HG03432 (cell line): ENCODE results near the gene THAP11.

Experiments used
- ATAC-seq: cut with Tn5 transposase; IDR thresholded peaks from one replicate; pipeline ENCODE4 v1.9.1; 2021; ENCODE audit warnings: mild to moderate bottlenecking, moderate library complexity; ENCODE audit not compliant: unreplicated experiment

Gene THAP11

GRCh38 chr16:67841816-67842508 is at the start of gene THAP11:
THAP11 (plus strand) TSS chr16:67842320; CDS start chr16:67842555, 235 bp downstream.
- ATAC-seq = peak; percentile 49

DNA sequence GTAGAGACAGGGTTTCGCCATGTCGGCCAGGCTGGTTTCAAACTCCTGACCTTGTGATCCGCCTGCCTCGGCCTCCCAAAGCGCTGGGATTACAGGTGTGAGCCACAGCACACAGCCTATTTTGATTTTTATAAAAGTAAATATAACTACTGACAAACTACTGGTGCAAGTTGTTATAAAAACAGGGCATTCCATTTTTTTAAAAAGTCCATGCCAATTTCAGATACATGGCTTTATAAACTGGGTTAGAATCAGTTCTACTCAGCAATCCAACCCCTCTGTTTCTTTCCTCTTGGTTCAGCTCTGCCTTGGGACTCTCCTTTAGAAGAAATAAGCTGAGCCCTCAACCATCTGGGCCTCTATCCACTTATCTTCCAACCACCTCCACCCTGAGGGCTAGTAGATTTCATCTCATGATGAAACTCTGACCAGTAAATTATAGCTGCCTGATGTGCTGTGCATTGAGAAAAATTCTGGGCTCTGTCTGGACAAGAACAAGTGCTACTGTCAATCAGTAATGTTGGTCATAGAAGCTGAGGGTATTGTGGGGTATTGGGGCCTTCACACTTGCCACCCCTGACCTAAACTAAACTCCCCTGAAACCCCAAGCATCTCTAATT is 45.9 kb upstream of the THAP11 start:
- ATAC-seq = no peak

GRCh38 chr16:67800338-67800926 is 41.7 kb upstream of the THAP11 start:
- ATAC-seq = no peak

DNA sequence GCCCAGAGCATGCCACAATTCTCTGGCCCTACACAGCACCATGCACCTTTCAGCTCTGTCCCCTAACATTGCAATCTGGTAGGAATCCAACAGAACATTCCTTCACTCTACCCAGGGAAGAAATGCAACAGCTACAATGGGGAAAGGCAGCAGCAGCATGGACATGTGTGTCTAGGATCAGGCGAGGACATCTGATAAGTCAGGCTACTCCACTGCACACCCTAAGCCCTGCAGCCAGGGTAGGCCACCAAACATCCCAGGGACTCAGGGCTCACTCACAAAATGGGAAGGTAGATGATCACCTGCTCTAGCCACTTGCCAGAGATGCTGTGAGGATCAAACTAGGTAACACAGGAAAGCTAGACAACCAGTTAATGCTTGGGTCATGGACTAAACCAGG is 40.9 kb upstream of the THAP11 start:
- ATAC-seq = no peak

- no peak for ATAC-seq
Measured at GRCh38 chr16:67801883-67802282, 40.2 kb upstream of the THAP11 start.

- no peak for ATAC-seq
Measured at GRCh38 chr16:67803894-67804293, 38.2 kb upstream of the THAP11 start.

- no peak for ATAC-seq
Measured at GRCh38 chr16:67804853-67805542, 37.1 kb upstream of the THAP11 start.

DNA sequence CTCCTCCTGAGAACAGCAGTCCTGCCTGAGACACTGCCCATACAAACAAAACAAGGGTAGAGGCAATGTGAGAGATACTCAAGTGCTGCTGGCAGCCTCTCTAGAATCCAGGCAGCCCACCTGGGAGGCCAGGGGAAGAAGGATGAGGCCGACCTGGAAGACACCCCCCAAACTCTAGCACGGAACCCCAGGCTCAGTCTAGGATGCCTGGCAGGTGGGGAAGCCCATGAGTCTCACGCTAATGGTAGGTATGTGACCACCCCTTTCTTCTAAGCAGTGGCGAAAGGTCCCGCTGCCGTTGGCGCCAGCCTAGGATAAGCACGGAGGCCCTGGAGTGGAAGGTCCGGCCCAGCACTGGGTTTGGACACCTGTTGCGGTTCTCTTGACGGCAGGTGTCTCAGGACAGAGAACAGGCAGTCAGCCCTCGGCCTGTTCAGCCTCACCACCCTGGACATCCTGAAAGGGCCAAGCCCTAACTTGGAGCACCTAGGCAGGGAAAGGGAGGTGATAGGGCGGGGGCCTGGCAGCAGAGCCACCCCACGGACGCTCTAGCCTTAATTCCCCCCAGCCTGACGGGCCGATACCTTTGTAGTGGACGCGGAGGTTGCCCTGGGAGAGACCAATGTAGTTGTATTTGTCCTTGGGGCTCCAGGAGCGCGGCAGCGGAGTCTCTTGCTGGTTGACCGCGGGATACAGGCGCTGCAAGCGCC is 36.2 kb upstream of the THAP11 start:
- ATAC-seq = no peak

DNA sequence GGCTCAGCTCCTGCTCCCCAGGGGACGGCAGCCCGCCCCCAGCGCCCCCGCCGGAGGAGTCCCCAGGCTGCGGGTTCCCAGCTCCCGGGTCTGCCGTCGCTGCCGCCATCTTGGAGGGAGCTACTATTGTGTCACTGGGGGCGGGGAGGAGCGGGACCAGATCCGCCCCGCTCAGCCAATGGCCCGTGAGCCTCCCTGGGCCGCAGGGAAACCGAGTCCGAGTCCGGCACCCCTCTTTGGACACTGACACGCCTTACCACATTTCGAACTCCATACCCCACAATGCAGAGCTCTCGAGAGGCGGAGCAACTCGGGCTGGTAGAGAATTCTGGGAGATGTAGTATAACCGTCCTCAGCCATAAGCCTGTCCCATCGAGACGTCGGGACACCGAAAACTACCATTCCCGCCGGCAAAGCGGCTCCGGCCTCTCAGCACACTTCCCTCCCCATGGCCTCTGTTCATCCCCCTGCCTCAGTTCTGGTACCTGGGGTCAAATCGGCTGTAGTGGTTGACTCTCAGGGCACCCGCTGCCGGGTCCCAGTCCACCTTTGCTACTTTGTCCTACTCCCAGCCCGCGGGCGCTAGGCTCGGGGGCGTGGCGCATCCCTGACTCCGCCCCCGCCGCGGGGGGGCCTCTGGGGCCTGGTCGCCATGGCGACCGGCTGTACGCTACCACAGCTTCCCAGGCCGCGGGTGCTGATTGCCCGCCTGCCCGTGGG is 35.5 kb upstream of the THAP11 start, which contains the start of the genes RANBP10 and TSNAXIP1:
RANBP10 (minus strand) TSS at position 133 of the 720 bp plus-strand sequence; CDS start at position 109, 24 bp downstream.
TSNAXIP1 (plus strand) TSS at position 462 of the 720 bp plus-strand sequence. CDS start 261 bp downstream, outside the sequence.
- ATAC-seq = peak; percentile 90

- ATAC-seq = no peak
Measured at GRCh38 chr16:67807148-67807682, 34.9 kb upstream of the THAP11 start.

GRCh38 chr16:67811899-67812298 is 30.2 kb upstream of the THAP11 start:
- ATAC-seq = no peak

GRCh38 chr16:67814567-67814966 is 27.6 kb upstream of the THAP11 start:
- no peak for ATAC-seq

- no peak for ATAC-seq
Measured at GRCh38 chr16:67820608-67821259, 21.4 kb upstream of the THAP11 start.

- no peak for ATAC-seq
Measured at GRCh38 chr16:67822511-67822910, 19.6 kb upstream of the THAP11 start.

GRCh38 chr16:67825119-67825518 is 17.0 kb upstream of the THAP11 start:
- ATAC-seq = no peak

DNA sequence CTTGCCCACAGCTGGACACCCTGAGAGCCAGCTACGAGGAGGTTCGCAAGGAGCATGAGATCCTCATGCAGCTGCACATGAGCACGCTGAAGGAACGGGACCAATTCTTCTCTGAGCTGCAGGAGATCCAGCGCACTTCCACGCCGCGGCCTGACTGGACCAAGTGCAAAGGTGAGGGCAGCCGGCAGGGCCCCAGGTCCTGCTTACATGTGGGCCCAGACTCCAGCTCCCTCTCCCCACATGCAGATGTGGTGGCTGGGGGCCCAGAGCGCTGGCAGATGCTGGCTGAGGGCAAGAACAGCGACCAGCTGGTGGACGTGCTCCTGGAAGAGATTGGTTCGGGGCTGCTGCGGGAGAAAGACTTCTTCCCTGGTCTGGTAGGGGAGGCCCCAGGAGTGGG is 16.2 kb upstream of the THAP11 start:
- ATAC-seq = no peak

DNA sequence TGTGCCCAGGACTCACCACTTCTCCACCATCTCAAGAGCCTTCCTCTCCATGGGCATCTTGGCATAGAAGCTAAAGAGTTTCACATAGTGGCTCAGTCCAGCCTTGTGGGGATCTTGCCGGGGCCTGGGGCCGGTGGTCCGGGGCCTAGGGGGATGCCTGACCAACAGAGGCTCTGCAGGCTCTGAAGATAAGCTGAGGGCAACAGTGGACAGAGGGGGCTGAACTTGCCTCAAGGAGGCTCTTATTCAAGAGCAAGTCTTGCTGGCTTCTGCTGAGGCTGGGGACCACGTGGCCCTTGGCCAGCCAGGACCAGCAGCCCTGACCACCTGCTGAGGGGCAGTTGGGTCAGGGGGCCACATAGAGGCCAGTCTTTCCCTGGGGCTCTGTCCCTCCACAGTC is 13.5 kb upstream of the THAP11 start:
- no peak for ATAC-seq

GRCh38 chr16:67833030-67833414 is 9.1 kb upstream of the THAP11 start:
- ATAC-seq = no peak
